ENCODE results near the gene RNF25. TPM values are rescaled to one million over a fixed set of nuclear protein-coding genes. Genes with fewer than 3 reads are reported as not detected.

The RNF25 gene
- total RNA-seq, 1 donor = 41.6 TPM

DNA sequence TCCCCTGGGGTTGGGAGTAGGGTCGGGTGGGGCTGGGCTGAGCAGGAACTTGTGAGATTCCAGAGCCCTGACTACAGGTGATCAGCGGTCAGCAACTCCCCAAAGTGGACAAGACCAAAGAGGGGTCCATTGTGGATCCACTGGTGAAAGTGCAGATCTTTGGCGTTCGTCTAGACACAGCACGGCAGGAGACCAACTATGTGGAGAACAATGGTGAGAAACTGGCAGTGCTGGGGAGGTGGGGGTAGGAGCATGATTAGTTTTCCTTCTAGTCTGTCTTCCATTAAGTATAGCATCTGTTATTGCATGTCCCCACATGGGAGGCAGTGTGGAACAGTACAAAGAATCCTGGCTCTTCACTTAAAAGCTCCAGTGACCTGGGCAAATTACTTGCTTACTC lies 36.1 kb downstream of the RNF25 start:
- Histone ChIP-seq H3K4me2 (ENCODE audit: insufficient read depth, low read length) (no peak overlapping the region), H3K27me3 (ENCODE audit: insufficient read depth, low read length) (no peaks in the 10 kb centered on the region), H2AFZ (ENCODE audit: low read length) (no peak overlapping the region), H3K27ac (ENCODE audit: low read depth, low read length) (no peak overlapping the region), H3K4me1 (ENCODE audit: insufficient read depth, low read length) (peaks cover 5% of the 10 kb centered on the region), H3K79me2 (ENCODE audit: insufficient read depth, low read length) (no peaks in the 10 kb centered on the region), H3K9me3 (ENCODE audit: low read depth, low read length) (no peaks in the 10 kb centered on the region), H3K36me3 (ENCODE audit: insufficient read depth, low read length) (peaks cover 45% of the 10 kb centered on the region), H3K4me3 (ENCODE audit: insufficient read depth, low read length) (no peak overlapping the region), H4K20me1 (ENCODE audit: insufficient read depth, low read length) (no peaks in the 10 kb centered on the region)
- TF ChIP-seq, protein P1, sequence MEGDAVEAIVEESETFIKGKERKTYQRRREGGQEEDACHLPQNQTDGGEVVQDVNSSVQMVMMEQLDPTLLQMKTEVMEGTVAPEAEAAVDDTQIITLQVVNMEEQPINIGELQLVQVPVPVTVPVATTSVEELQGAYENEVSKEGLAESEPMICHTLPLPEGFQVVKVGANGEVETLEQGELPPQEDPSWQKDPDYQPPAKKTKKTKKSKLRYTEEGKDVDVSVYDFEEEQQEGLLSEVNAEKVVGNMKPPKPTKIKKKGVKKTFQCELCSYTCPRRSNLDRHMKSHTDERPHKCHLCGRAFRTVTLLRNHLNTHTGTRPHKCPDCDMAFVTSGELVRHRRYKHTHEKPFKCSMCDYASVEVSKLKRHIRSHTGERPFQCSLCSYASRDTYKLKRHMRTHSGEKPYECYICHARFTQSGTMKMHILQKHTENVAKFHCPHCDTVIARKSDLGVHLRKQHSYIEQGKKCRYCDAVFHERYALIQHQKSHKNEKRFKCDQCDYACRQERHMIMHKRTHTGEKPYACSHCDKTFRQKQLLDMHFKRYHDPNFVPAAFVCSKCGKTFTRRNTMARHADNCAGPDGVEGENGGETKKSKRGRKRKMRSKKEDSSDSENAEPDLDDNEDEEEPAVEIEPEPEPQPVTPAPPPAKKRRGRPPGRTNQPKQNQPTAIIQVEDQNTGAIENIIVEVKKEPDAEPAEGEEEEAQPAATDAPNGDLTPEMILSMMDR (IDR thresholded peaks at IDR 0.05; ENCODE audit: extremely low read depth, low read depth, low read length) = no peak
- peak; percentile 77 for DNase-seq (ENCODE audit: insufficient read length, low spot score, missing footprints)

DNA sequence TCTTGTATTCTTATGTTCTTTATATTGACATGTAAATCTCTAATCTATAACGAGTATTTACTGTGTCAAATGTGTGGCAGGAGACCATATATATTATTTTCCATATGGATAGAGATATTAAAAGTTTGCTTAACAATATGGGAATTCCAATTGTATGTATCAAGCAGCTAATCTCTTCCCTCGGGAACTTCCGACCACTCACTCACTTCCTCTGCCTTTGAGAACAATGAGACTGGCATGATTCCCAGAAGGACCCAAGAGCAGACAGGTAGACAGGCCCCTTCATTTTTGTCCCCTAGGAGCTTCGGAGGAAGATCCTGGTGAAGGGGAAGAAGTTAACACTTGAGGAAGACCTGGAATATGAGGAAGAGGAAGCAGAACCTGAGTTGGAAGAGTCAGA lies 40.0 kb downstream of the RNF25 start:
- H3K4me2 ChIP-seq (ENCODE audit: insufficient read depth, low read length) = no peak overlapping the region
- H4K20me1 ChIP-seq (ENCODE audit: insufficient read depth, low read length) = no peaks in the 10 kb centered on the region
- no peaks in the 10 kb centered on the region for H3K79me2 ChIP-seq (ENCODE audit: insufficient read depth, low read length)
- no peak for DNase-seq (ENCODE audit: insufficient read length, low spot score, missing footprints)
- no peak overlapping the region for H3K4me3 ChIP-seq (ENCODE audit: insufficient read depth, low read length)
- no peak overlapping the region for H3K27ac ChIP-seq (ENCODE audit: low read depth, low read length)
- no peak overlapping the region for H2AFZ ChIP-seq (ENCODE audit: low read length)
- H3K9me3 ChIP-seq (ENCODE audit: low read depth, low read length) = no peaks in the 10 kb centered on the region
- H3K36me3 ChIP-seq (ENCODE audit: insufficient read depth, low read length) = peaks cover 9% of the 10 kb centered on the region
- peaks cover 5% of the 10 kb centered on the region for H3K4me1 ChIP-seq (ENCODE audit: insufficient read depth, low read length)
- no peaks in the 10 kb centered on the region for H3K27me3 ChIP-seq (ENCODE audit: insufficient read depth, low read length)
- TF ChIP-seq, protein P1 (IDR thresholded peaks at IDR 0.05; ENCODE audit: extremely low read depth, low read depth, low read length) = no peak

DNA sequence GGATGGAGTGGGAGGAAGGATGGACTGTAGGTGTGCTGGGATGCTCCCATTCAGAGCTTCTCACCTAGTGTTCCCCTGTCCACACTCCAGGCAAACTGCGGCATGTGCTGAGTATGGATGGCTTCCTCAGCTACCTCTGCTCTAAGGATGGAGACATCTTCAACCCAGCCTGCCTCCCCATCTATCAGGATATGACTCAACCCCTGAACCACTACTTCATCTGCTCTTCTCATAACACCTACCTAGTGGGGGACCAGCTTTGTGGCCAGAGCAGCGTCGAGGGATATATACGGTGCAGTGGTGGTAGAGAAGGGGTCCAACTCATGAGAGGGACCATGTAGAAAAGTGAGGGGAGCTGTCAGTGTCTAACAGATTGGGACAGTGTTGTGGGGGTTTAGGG lies 43.9 kb downstream of the RNF25 start:
- TF ChIP-seq, protein P1 (IDR thresholded peaks at IDR 0.05; ENCODE audit: extremely low read depth, low read depth, low read length) = no peak
- Histone ChIP-seq H3K4me1 (ENCODE audit: insufficient read depth, low read length) (peaks cover 5% of the 10 kb centered on the region), H3K79me2 (ENCODE audit: insufficient read depth, low read length) (no peaks in the 10 kb centered on the region), H3K9me3 (ENCODE audit: low read depth, low read length) (no peaks in the 10 kb centered on the region), H3K4me2 (ENCODE audit: insufficient read depth, low read length) (no peak overlapping the region), H3K4me3 (ENCODE audit: insufficient read depth, low read length) (no peak overlapping the region), H3K27ac (ENCODE audit: low read depth, low read length) (no peak overlapping the region), H2AFZ (ENCODE audit: low read length) (no peak overlapping the region), H4K20me1 (ENCODE audit: insufficient read depth, low read length) (no peaks in the 10 kb centered on the region), H3K27me3 (ENCODE audit: insufficient read depth, low read length) (no peaks in the 10 kb centered on the region), H3K36me3 (ENCODE audit: insufficient read depth, low read length) (no peaks in the 10 kb centered on the region)
- DNase-seq (ENCODE audit: insufficient read length, low spot score, missing footprints) = no peak

DNA sequence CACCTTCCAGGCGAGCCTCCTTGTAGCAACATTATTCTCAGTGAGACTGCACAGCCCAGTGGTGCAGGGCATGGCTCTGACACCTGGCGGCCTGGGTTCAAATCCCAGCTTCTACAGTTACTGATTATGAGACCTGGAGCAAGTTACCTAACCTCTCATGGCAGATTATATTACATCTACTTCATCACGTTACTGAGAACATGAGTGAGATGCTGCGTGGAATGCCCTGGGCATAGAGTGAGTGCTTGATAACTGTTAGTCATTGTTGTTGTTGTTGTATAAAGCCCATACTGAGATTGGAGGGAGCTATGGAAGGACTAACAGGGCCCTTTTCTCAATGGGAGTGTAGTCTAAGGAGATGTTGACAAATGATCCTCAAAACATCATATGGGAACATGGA lies 45.4 kb downstream of the RNF25 start:
- Histone ChIP-seq H2AFZ (ENCODE audit: low read length) (no peak overlapping the region), H3K36me3 (ENCODE audit: insufficient read depth, low read length) (no peaks in the 10 kb centered on the region), H3K4me3 (ENCODE audit: insufficient read depth, low read length) (no peak overlapping the region), H3K9me3 (ENCODE audit: low read depth, low read length) (no peaks in the 10 kb centered on the region), H3K27ac (ENCODE audit: low read depth, low read length) (no peak overlapping the region), H3K27me3 (ENCODE audit: insufficient read depth, low read length) (no peaks in the 10 kb centered on the region), H4K20me1 (ENCODE audit: insufficient read depth, low read length) (no peaks in the 10 kb centered on the region), H3K4me2 (ENCODE audit: insufficient read depth, low read length) (no peak overlapping the region), H3K4me1 (ENCODE audit: insufficient read depth, low read length) (no peaks in the 10 kb centered on the region), H3K79me2 (ENCODE audit: insufficient read depth, low read length) (no peaks in the 10 kb centered on the region)
- TF ChIP-seq, protein P1 (IDR thresholded peaks at IDR 0.05; ENCODE audit: extremely low read depth, low read depth, low read length) = no peak
- DNase-seq (ENCODE audit: insufficient read length, low spot score, missing footprints) = no peak
